Effector memory CD4-positive, alpha-beta T cell (primary cell): ENCODE measurements around the gene USP22.
"Not testable (repeated sequence)": the region's sequence is repeated elsewhere in the genome, so short reads cannot be mapped to it uniquely, and the experiment has no call there.

Experiments
- DNase-seq, 3 donors: peaks; one replicate each; pipeline ENCODE4 v3.0.0-alpha.2; 2020
- H3K27ac ChIP-seq: 2 replicates; pipeline ENCODE4 v1.7.0; 2013; ENCODE audit warnings: mild to moderate bottlenecking, low read length, moderate library complexity; ENCODE audit not compliant: insufficient read depth, poor library complexity, severe bottlenecking
- H3K27me3 ChIP-seq: replicated peaks from 2 replicates; pipeline ENCODE4 v1.7.0; 2013; ENCODE audit warnings: mild to moderate bottlenecking, low read length; ENCODE audit not compliant: insufficient read depth, control insufficient read depth, poor library complexity, severe bottlenecking
- H3K36me3 ChIP-seq: 2 replicates; pipeline ENCODE4 v1.7.0; 2013; ENCODE audit warnings: mild to moderate bottlenecking, low read length, moderate library complexity; ENCODE audit not compliant: control insufficient read depth, insufficient read depth
- H3K4me1 ChIP-seq: 2 replicates; pipeline ENCODE4 v1.7.0; 2013; ENCODE audit warnings: low read length, mild to moderate bottlenecking; ENCODE audit not compliant: control insufficient read depth, insufficient read depth, poor library complexity, severe bottlenecking
- H3K4me3 ChIP-seq: 2 replicates; pipeline ENCODE4 v1.7.0; 2013; ENCODE audit warnings: low read length, low read depth, mild to moderate bottlenecking; ENCODE audit not compliant: insufficient read depth, poor library complexity, severe bottlenecking
- H3K9me3 ChIP-seq: 2 replicates; pipeline ENCODE4 v1.7.0; 2013; ENCODE audit warnings: mild to moderate bottlenecking, low read length, moderate library complexity; ENCODE audit not compliant: control insufficient read depth

USP22 gene

GRCh38 chr17:20979007-20979791, 63.6 kb downstream of the USP22 start:
- H3K36me3 ChIP-seq, H3K4me3 ChIP-seq, H3K4me1 ChIP-seq, DNase-seq, H3K9me3 ChIP-seq, H3K27me3 ChIP-seq, H3K27ac ChIP-seq: not testable (repeated sequence)

- H3K4me3 ChIP-seq, H3K27ac ChIP-seq, H3K9me3 ChIP-seq, DNase-seq, H3K36me3 ChIP-seq, H3K4me1 ChIP-seq, H3K27me3 ChIP-seq: not testable (repeated sequence)
Measured at GRCh38 chr17:20977609-20978253, 65.1 kb downstream of the USP22 start.

GRCh38 chr17:20975566-20975965, 67.2 kb downstream of the USP22 start:
- Histone ChIP-seq H3K27me3 (no peaks in the 10 kb centered on the region), H3K27ac (no peak overlapping the region), H3K4me3 (no peak overlapping the region), H3K9me3 (no peaks in the 10 kb centered on the region), H3K36me3 (no peaks in the 10 kb centered on the region), H3K4me1 (no peaks in the 10 kb centered on the region)
- DNase-seq: no peak

GRCh38 chr17:20970329-20970728, 72.5 kb downstream of the USP22 start:
- no peak overlapping the region for H3K27ac ChIP-seq
- no peaks in the 10 kb centered on the region for H3K4me1 ChIP-seq
- DNase-seq: no peak
- no peaks in the 10 kb centered on the region for H3K36me3 ChIP-seq
- no peaks in the 10 kb centered on the region for H3K9me3 ChIP-seq
- no peaks in the 10 kb centered on the region for H3K27me3 ChIP-seq
- no peak overlapping the region for H3K4me3 ChIP-seq

GRCh38 chr17:20968913-20969616, 73.7 kb downstream of the USP22 start:
- DNase-seq: no peak
- H3K4me3 ChIP-seq: no peak overlapping the region
- no peaks in the 10 kb centered on the region for H3K9me3 ChIP-seq
- H3K36me3 ChIP-seq: no peaks in the 10 kb centered on the region
- H3K27me3 ChIP-seq: no peaks in the 10 kb centered on the region
- no peaks in the 10 kb centered on the region for H3K4me1 ChIP-seq
- H3K27ac ChIP-seq: no peak overlapping the region

GRCh38 chr17:20967776-20968175, 75.0 kb downstream of the USP22 start:
- Histone ChIP-seq H3K4me3 (no peak overlapping the region), H3K4me1 (no peaks in the 10 kb centered on the region), H3K36me3 (no peaks in the 10 kb centered on the region), H3K9me3 (no peaks in the 10 kb centered on the region), H3K27me3 (no peaks in the 10 kb centered on the region), H3K27ac (no peak overlapping the region)
- DNase-seq: no peak

GRCh38 chr17:20966870-20967269, 75.9 kb downstream of the USP22 start:
- H3K9me3 ChIP-seq: no peaks in the 10 kb centered on the region
- no peak overlapping the region for H3K4me3 ChIP-seq
- H3K27ac ChIP-seq: no peak overlapping the region
- H3K36me3 ChIP-seq: no peaks in the 10 kb centered on the region
- H3K27me3 ChIP-seq: no peaks in the 10 kb centered on the region
- no peaks in the 10 kb centered on the region for H3K4me1 ChIP-seq
- no peak for DNase-seq

GRCh38 chr17:20965492-20965891, 77.3 kb downstream of the USP22 start:
- DNase-seq: no peak
- no peak overlapping the region for H3K27ac ChIP-seq

GRCh38 chr17:20961586-20961985, 81.2 kb downstream of the USP22 start:
- Histone ChIP-seq H3K36me3 (no peaks in the 10 kb centered on the region), H3K27ac (no peak overlapping the region)
- no peak for DNase-seq

More at GRCh38 chr17:20965492-20965891, 77.3 kb downstream of the USP22 start:
- no peaks in the 10 kb centered on the region for H3K36me3 ChIP-seq
- H3K4me1 ChIP-seq: no peaks in the 10 kb centered on the region
- H3K4me3 ChIP-seq: no peak overlapping the region
- H3K27me3 ChIP-seq: no peaks in the 10 kb centered on the region
- H3K9me3 ChIP-seq: no peaks in the 10 kb centered on the region

GRCh38 chr17:20960871-20961270, 81.9 kb downstream of the USP22 start:
- Histone ChIP-seq H3K36me3 (no peaks in the 10 kb centered on the region), H3K4me1 (no peaks in the 10 kb centered on the region), H3K27ac (no peak overlapping the region), H3K27me3 (no peaks in the 10 kb centered on the region), H3K9me3 (no peaks in the 10 kb centered on the region), H3K4me3 (no peak overlapping the region)
- no peak for DNase-seq

More at GRCh38 chr17:20961586-20961985, 81.2 kb downstream of the USP22 start:
- Histone ChIP-seq H3K27me3 (no peaks in the 10 kb centered on the region), H3K9me3 (no peaks in the 10 kb centered on the region), H3K4me1 (no peaks in the 10 kb centered on the region), H3K4me3 (no peak overlapping the region)
